ENCODE data around the gene PRDM13. TPM values are rescaled to one million over a fixed set of nuclear protein-coding genes. Genes with fewer than 3 reads are reported as not detected.

The PRDM13 gene
- total and polyA plus RNA-seq, 2 of the 13 experiments (the other 11 are each of a cell fraction or from before 2014, with no cell fraction given) = not detected

GRCh38 chr6:99568103-99568933 lies 38.3 kb upstream of the PRDM13 start, which contains the start of gene CCNC (continued):
- TF ChIP-seq HOXA9 (CRISPR knock-in tag; IDR thresholded peaks at IDR 0.05; ENCODE audit: borderline replicate concordance) = no peak
- no peak for TF ChIP-seq ZNF512 (CRISPR knock-in tag; IDR thresholded peaks at IDR 0.05)
- peak; percentile 97; the same call in 1 of the 2 replicates for TF ChIP-seq ZNF737 (CRISPR knock-in tag; IDR thresholded peaks at IDR 0.05; ENCODE audit: borderline replicate concordance)
- TF ChIP-seq MBD4 (IDR thresholded peaks at IDR 0.05; ENCODE audit: borderline replicate concordance, low read length) = no peak; the same call in 1 of the 2 replicates
- TF ChIP-seq NCOA1 (CRISPR knock-in tag; IDR thresholded peaks at IDR 0.05) = peak; percentile 40; the same call in 1 of the 2 replicates
- TF ChIP-seq ZNF775 (CRISPR knock-in tag; IDR thresholded peaks at IDR 0.05; ENCODE audit: borderline replicate concordance) = no peak
- peak; percentile 88 for TF ChIP-seq ZNF781 (CRISPR knock-in tag; IDR thresholded peaks at IDR 0.05; ENCODE audit: borderline replicate concordance, not compliant biosample characterization)
- TF ChIP-seq, protein P1, sequence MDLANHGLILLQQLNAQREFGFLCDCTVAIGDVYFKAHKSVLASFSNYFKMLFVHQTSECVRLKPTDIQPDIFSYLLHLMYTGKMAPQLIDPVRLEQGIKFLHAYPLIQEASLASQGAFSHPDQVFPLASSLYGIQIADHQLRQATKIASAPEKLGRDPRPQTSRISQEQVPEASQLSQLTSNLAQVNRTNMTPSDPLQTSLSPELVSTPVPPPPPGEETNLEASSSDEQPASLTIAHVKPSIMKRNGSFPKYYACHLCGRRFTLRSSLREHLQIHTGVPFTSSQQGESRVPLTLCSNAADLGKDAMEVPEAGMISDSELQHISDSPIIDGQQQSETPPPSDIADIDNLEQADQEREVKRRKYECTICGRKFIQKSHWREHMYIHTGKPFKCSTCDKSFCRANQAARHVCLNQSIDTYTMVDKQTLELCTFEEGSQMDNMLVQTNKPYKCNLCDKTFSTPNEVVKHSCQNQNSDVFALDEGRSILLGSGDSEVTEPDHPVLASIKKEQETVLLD (CRISPR knock-in tag; IDR thresholded peaks at IDR 0.05; ENCODE audit: low read depth) = peak; percentile 95
- no peak for TF ChIP-seq IKZF1 (IDR thresholded peaks at IDR 0.05)
- TF ChIP-seq, protein P2, sequence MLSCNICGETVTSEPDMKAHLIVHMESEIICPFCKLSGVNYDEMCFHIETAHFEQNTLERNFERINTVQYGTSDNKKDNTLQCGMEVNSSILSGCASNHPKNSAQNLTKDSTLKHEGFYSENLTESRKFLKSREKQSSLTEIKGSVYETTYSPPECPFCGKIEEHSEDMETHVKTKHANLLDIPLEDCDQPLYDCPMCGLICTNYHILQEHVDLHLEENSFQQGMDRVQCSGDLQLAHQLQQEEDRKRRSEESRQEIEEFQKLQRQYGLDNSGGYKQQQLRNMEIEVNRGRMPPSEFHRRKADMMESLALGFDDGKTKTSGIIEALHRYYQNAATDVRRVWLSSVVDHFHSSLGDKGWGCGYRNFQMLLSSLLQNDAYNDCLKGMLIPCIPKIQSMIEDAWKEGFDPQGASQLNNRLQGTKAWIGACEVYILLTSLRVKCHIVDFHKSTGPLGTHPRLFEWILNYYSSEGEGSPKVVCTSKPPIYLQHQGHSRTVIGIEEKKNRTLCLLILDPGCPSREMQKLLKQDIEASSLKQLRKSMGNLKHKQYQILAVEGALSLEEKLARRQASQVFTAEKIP (CRISPR knock-in tag; IDR thresholded peaks at IDR 0.05; ENCODE audit: borderline replicate concordance) = no peak; the same call in 1 of the 2 replicates

Data from HepG2 (cell line).